GM18861 (cell line): ENCODE results near the gene YWHAB.

ENCODE experiments used
- ATAC-seq: cut with Tn5 transposase; IDR thresholded peaks from one replicate; pipeline ENCODE4 v1.9.1; 2021; ENCODE audit not compliant: unreplicated experiment

YWHAB gene

GRCh38 chr20:44950368-44950767, 64.9 kb downstream of the YWHAB start:
- no peak for ATAC-seq

DNA sequence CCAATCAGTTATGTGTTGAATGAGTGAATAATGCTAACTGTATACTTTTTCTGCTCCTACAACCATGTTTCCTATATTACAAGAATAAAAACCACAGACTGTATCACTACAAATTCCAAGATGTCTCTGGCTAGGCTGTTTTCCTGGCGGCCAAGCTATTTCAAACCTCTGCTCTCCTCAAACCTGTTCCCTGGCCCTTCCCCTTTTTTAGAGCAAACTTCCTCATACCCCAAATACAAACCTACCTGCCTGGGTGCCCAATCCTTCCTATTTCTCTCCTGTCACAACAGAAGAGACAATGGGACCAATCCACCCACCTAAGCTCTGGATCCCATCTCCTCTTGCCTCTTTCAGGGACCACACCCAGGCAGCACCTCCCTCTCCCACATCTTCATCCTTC, 67.2 kb downstream of the YWHAB start:
- no peak for ATAC-seq

DNA sequence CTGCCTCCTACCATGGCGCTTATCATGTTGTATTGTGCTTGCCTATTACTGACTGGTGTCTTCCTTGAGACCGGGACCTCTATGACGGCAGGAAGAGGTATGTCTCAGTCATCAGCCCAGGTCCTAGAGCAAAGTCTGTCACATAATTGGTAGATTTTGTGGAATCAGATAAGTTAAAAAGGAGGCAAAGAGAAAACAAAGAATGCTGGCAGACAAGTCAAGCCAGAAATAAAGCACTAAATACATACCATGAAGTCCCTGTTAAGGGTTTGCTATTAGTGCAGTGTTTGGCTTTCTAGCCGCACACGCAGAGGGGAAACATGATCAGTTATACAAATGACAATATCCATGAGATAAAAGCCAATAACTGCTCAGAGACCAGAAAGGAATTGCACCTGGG, 68.7 kb downstream of the YWHAB start:
- ATAC-seq = no peak

- ATAC-seq = no peak
Observed at GRCh38 chr20:44955270-44955669, 69.8 kb downstream of the YWHAB start.

DNA sequence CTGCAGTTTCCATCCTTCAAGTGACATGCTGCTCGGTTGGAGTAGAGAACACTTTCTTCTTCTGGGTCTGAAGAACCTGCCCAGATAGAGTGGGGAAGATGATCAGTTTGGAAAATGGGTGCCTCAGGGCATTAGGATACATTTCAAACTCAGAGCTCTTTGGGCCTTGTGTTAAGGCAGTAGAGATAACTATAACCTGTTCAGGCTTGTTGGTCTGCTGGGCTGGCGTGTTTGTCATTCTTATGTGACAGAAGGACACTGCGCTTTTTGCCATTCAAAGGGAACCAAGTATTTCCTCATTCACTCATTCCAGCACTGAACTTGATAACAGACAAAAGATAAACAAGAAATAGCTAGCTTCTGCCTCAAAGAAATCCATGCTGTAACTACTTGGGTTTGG, 70.9 kb downstream of the YWHAB start:
- ATAC-seq = no peak
